ENCODE results near the gene BABAM2.
"Not testable (repeated sequence)": the region's sequence is repeated elsewhere in the genome, so short reads cannot be mapped to it uniquely, and the experiment has no call there.

The BABAM2 gene

GRCh38 chr2:27875089-27875881 lies 15.2 kb upstream of the BABAM2 start:
- no peak for DNase-seq (ENCODE audit: low read depth, low spot score)
- H3K27ac ChIP-seq: no peak overlapping the region

GRCh38 chr2:27878825-27879224 lies 11.7 kb upstream of the BABAM2 start:
- no peak for DNase-seq (ENCODE audit: low read depth, low spot score)
- H3K27ac ChIP-seq: no peak overlapping the region

DNA sequence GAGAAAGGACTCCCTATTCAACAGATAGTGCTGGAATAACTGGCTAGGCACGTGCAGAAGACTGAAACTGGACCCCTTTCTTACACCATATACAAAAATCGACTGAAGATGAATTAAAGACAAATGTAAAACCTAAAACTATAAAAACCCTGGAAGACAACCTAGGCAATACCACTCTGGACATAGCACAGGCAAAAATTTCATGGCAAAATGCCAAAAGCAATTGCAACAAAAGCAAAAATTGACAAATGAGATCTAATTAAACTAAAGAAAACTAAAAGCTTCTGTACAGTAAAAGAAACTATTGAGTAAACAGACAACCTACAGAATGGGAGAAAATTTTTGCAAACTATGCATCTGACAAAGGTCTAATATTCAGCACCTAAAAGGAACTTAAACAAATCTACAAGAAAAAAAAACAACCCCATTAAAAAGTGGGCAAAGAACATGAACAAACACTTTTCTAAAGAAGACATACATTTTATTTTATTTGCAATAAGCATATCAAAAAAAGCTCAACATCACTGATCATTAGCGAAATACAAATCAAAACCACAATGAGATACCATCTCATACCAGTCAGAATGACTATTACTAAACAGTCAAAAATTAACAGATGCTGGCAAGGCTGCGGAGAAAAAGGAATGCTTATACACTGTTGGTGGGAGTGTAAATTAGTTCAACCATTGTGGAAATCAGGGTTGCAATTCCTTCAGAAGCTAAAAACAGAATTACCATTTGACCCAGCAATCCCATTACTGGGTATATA lies 8.5 kb upstream of the BABAM2 start:
- not testable (repeated sequence) for DNase-seq (ENCODE audit: low read depth, low spot score); H3K27ac ChIP-seq

- DNase-seq (ENCODE audit: low read depth, low spot score); H3K27ac ChIP-seq: not testable (repeated sequence)
These were observed 8.0 kb upstream of the BABAM2 start for GRCh38 chr2:27882584-27882922.

DNA sequence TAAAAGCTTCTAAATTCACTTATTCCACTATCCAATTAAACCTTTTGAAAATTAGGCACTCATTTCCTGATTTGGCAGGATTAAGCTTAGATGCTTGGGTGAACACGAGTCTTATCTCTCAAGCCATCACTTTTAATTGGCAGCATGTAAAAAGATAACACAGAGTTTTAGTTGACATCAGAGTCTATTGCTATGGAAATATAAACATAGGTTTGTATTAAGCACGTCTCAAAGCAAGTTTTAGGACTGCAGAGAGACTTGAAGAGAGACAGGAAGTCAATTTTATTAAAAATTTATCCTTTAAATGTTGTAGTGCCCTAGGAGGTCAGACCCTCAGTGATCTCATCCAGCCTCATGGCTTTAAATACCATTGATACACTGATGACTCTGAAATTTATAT lies 5.9 kb upstream of the BABAM2 start:
- no peak overlapping the region for H3K27ac ChIP-seq
- DNase-seq (ENCODE audit: low read depth, low spot score): no peak

- no peak for DNase-seq (ENCODE audit: low read depth, low spot score)
- peak overlapping the region; percentile 36 for H3K27ac ChIP-seq
These were observed 5.3 kb upstream of the BABAM2 start for GRCh38 chr2:27885234-27885633.

DNA sequence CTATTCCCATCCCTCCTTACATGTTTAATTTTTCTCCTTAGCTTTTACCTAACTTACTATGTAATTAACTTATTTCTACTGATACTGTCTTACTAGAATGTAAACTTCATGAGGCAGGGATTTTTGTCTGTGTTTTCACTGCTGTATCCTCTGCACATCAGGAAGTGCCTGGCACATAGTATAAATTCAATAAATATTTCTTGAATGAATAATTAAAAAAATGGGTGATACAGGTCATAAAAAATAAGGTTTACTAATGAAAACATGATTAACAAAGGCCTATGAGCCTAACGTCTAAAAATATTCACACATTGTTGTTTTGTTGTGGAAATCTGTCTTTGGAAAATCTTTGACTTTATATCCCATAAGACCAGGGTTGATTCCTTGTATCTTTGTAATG lies 4.9 kb upstream of the BABAM2 start:
- DNase-seq (ENCODE audit: low read depth, low spot score): no peak
- H3K27ac ChIP-seq: peak overlapping the region; percentile 36

- H3K27ac ChIP-seq: peak overlapping the region; percentile 36
- no peak for DNase-seq (ENCODE audit: low read depth, low spot score)
These were observed 4.2 kb upstream of the BABAM2 start for GRCh38 chr2:27886322-27886721.

GRCh38 chr2:27887111-27887510 lies 3.4 kb upstream of the BABAM2 start:
- DNase-seq (ENCODE audit: low read depth, low spot score): no peak
- H3K27ac ChIP-seq: no peak overlapping the region

GRCh38 chr2:27887830-27888229 lies 2.7 kb upstream of the BABAM2 start:
- no peak for DNase-seq (ENCODE audit: low read depth, low spot score)
- no peak overlapping the region for H3K27ac ChIP-seq

DNA sequence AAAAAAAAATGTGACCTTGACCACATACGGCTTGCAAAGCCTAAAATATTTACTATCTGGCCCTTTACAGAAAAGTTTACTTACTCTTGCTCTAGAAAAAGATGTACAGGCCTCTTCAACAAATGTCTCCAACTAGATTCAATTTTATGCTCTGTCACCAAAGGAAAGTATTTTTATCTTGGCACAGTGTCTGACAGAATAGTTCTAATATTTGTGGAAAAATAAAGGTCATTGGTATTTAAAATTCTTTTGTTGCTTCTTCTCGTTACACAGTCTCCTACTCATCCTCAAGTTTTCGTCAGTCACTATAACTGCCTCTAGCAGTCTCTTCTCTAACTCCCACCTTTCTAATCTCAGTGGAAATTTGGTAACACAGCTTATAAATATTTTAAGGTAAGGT lies 1.7 kb upstream of the BABAM2 start:
- H3K27ac ChIP-seq: no peak overlapping the region
- DNase-seq (ENCODE audit: low read depth, low spot score): no peak

DNA sequence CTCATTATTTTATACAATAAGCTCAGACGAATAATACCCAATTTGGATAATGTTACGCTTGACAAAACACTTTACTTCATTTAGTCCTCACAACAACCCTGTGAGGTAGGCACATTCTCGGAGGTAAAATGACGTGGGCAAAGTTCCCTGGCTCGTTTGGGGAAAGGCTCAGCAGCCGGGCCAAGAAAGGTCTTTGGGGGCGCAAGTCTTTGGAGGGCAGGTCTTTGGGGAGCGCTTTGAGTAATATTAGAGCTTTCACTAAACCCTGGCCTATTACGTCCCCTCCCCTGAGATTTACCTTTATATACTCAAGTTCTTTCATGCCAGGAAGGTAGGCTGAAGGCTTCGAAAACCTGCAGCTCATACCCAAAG lies 769 bp upstream of the BABAM2 start:
- peak overlapping the region; percentile 91 for H3K27ac ChIP-seq
- DNase-seq (ENCODE audit: low read depth, low spot score): no peak

DNA sequence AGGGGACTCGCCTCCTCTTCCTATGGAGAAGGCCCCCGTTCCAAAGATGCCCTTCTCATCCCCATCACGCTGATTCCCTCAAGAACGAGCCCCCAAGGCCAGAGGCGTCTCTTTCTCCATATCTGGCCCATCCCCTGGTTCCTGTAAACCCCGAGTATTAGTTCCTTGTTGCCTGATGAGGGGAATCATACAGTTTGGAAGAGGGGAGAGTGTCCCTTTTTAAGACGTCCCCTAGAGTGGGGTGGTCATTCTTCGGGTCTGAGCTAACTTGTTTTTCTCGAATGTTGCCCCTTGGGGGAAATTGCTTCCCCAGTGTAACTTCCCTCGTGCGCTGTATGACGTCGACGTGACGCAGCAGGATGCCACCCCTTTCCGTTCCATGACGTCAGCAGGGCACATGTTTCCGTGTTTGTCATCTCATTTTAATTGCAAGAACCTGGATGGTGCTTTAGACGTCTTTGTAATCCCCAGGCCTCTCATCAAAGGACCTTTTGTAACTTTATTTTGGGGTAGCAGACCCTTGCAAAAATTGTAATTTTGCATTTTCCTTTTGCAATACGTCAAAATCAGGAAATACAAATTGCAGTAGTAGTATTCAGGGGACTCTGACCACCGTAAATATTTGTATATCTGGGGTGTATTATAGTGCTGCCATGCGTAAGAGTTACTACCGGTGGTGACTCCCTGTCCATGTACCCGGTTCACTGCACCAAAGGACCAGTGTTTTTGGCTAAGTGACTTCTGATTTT lies 569 bp downstream of the BABAM2 start:
- H3K27ac ChIP-seq: peak overlapping the region; percentile 91
- no peak for DNase-seq (ENCODE audit: low read depth, low spot score)

GRCh38 chr2:27891673-27892105 lies 1.2 kb downstream of the BABAM2 start:
- DNase-seq (ENCODE audit: low read depth, low spot score): no peak
- peak overlapping the region; percentile 91 for H3K27ac ChIP-seq

DNA sequence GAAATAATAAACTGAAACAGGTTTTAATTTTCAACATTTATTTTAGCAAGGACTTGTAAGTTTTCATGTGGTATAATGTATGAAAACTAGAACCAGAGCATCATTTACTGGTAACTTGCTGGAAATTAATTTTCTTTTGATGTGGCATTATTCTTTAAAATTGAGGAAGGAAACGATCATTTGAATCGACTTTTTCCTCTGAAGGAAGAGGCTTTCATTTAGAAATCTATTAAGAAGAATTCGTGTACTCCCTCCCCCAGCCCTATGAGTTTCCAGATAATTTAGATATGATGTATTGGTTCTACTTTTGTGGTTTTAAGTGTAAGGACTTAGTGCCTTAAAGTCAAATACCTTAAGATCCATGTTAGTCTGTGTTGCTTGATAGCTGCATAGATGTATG lies 2.5 kb downstream of the BABAM2 start:
- no peak for DNase-seq (ENCODE audit: low read depth, low spot score)
- no peak overlapping the region for H3K27ac ChIP-seq

DNA sequence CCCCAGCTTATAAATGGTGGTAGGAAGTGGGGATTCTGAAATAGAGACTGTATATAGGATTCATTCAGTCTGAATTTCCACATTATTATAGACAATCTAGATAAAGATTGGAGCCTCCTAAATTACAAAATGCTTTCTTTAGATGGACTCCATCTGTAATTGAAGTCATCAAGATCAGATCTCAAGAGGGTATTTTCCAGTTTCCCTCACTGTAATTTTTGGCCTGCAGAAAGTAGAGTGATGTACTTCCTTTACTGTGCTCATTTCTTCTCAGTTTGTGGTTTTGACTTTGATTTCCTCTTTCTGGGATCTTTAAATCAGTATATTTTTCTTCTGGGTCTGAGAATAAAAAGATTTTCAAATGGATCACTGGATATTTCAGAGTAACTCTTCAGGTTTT lies 7.2 kb downstream of the BABAM2 start:
- DNase-seq (ENCODE audit: low read depth, low spot score): no peak
- H3K27ac ChIP-seq: no peak overlapping the region

DNA sequence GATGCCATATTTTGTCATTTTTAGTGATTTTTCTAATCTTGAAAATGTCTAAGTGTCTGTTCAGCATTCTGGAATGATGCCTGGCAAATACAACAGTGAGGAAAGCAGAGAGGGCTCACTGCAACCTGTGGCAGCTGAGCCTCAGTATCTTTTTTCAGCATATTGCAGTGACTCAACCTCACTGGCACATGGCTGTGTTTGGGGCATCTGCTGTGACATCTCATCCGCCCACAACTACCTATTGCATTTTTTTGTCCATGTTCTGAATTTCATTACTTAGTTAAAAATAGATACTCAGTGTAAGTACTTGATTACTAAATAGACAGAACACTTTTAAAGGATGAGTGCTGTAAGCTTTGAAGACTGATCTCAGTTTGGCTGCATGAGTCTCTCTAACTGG lies 10.7 kb downstream of the BABAM2 start:
- no peak for DNase-seq (ENCODE audit: low read depth, low spot score)

DNA sequence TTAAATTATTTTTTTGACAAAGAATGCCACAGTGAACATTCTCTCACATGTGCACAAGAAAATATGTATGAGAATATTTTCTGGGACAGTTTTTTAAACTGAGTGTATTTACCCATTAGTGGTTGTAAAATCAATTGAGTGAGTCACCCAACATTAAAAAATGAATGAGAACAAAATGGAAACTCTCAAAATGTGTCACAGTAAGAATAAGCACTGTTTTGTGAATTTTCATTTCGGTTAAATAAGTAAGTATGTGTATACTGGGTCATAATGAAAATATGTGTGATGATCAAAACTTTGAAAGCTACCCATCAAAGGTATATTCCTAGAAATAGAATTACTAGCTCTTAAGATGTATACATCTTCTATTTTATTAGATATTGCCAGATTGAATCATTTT lies 11.6 kb downstream of the BABAM2 start:
- DNase-seq (ENCODE audit: low read depth, low spot score): no peak
- H3K27ac ChIP-seq: no peak overlapping the region

More for the DNA sequence above, 10.7 kb downstream of the BABAM2 start:
- H3K27ac ChIP-seq: no peak overlapping the region

DNA sequence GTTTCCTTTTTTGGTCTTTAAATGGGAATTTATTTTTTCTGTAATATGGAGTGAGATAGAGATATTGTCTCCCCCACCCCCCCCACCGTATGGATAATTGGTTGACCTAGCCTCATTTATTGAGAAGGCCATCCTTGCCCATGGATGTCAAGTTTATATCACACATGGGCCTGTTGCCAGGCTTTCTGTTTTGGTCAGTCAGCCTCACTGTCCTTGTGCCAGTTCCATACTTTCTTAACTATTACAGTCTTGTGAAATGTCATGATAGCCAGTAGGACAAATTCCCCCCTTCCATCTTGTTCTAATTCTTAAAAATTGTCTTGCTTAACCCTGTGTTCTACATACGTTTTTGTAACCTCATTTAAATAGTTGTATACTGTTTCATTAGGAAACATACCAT lies 12.5 kb downstream of the BABAM2 start:
- DNase-seq (ENCODE audit: low read depth, low spot score): no peak
- no peak overlapping the region for H3K27ac ChIP-seq

GRCh38 chr2:27903649-27904404 lies 13.3 kb downstream of the BABAM2 start:
- no peak for DNase-seq (ENCODE audit: low read depth, low spot score)
- H3K27ac ChIP-seq: no peak overlapping the region

DNA sequence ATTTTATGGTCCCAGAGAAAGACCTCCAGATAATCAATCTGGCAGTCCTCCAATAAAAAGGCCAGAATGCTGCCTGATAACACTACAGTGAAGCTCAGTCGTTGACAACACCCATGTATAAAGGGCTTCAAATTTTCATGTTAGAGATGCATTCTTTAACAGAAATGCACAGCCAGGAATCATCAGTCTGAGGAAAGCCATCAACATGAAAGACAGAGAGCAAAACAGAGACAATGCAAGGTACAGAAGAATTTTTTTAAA lies 13.8 kb downstream of the BABAM2 start:
- no peak overlapping the region for H3K27ac ChIP-seq

More for the DNA sequence above, 13.8 kb downstream of the BABAM2 start:
- DNase-seq (ENCODE audit: low read depth, low spot score): no peak
